ENCODE measurements around the gene CTDSPL. TPM values are rescaled to one million over a fixed set of nuclear protein-coding genes. Genes with fewer than 3 reads are reported as not detected.

Gene CTDSPL
- total RNA-seq, 1 donor from 2014 or later, result 41.5 TPM

GRCh38 chr3:37945156-37945806 lies 83.6 kb downstream of the CTDSPL start:
- peaks cover 82% of the 10 kb centered on the region for H3K4me1 Mint-ChIP-seq (ENCODE audit: low read depth)
- DNase-seq (ENCODE audit: low spot score), result no peak
- TF ChIP-seq CTCF (IDR thresholded peaks at IDR 0.05), result no peak
- no peak overlapping the region for H3K4me3 Mint-ChIP-seq (ENCODE audit: unreplicated experiment)
- H3K27ac Mint-ChIP-seq (ENCODE audit: unreplicated experiment), result peak overlapping the region; percentile 75
- H3K36me3 Mint-ChIP-seq (ENCODE audit: low read depth), result no peaks in the 10 kb centered on the region
- no peaks in the 10 kb centered on the region for H3K27me3 Mint-ChIP-seq (ENCODE audit: low read depth)
- no peaks in the 10 kb centered on the region for H3K9me3 Mint-ChIP-seq (ENCODE audit: low read depth)

- no peak for TF ChIP-seq CTCF (IDR thresholded peaks at IDR 0.05)
- no peaks in the 10 kb centered on the region for H3K36me3 Mint-ChIP-seq (ENCODE audit: low read depth)
- H3K4me1 Mint-ChIP-seq (ENCODE audit: low read depth), result peaks cover 84% of the 10 kb centered on the region
- no peaks in the 10 kb centered on the region for H3K27me3 Mint-ChIP-seq (ENCODE audit: low read depth)
- H3K4me3 Mint-ChIP-seq (ENCODE audit: unreplicated experiment), result no peak overlapping the region
- peak overlapping the region; percentile 75 for H3K27ac Mint-ChIP-seq (ENCODE audit: unreplicated experiment)
- no peaks in the 10 kb centered on the region for H3K9me3 Mint-ChIP-seq (ENCODE audit: low read depth)
- DNase-seq (ENCODE audit: low spot score), result no peak
Observed at GRCh38 chr3:37945807-37946530, 84.3 kb downstream of the CTDSPL start.

GRCh38 chr3:37946531-37946889 lies 84.8 kb downstream of the CTDSPL start:
- Mint-ChIP-seq H3K36me3 (ENCODE audit: low read depth) (no peaks in the 10 kb centered on the region), H3K4me1 (ENCODE audit: low read depth) (peaks cover 81% of the 10 kb centered on the region), H3K4me3 (ENCODE audit: unreplicated experiment) (no peak overlapping the region), H3K9me3 (ENCODE audit: low read depth) (no peaks in the 10 kb centered on the region), H3K27me3 (ENCODE audit: low read depth) (no peaks in the 10 kb centered on the region), H3K27ac (ENCODE audit: unreplicated experiment) (peak overlapping the region; percentile 75)
- TF ChIP-seq CTCF (IDR thresholded peaks at IDR 0.05), result no peak
- DNase-seq (ENCODE audit: low spot score), result no peak

- Mint-ChIP-seq H3K27me3 (ENCODE audit: low read depth) (no peaks in the 10 kb centered on the region), H3K4me1 (ENCODE audit: low read depth) (peaks cover 57% of the 10 kb centered on the region), H3K9me3 (ENCODE audit: low read depth) (peaks cover 5% of the 10 kb centered on the region), H3K4me3 (ENCODE audit: unreplicated experiment) (no peak overlapping the region), H3K36me3 (ENCODE audit: low read depth) (peaks cover 5% of the 10 kb centered on the region), H3K27ac (ENCODE audit: unreplicated experiment) (peak overlapping the region; percentile 70)
- no peak for TF ChIP-seq CTCF (IDR thresholded peaks at IDR 0.05)
- no peak for DNase-seq (ENCODE audit: low spot score)
Observed at GRCh38 chr3:37949866-37950265, 88.2 kb downstream of the CTDSPL start.

GRCh38 chr3:37952564-37952963 lies 90.9 kb downstream of the CTDSPL start:
- Mint-ChIP-seq H3K27ac (ENCODE audit: unreplicated experiment) (peak overlapping the region; percentile 27), H3K9me3 (ENCODE audit: low read depth) (peaks cover 5% of the 10 kb centered on the region), H3K36me3 (ENCODE audit: low read depth) (peaks cover 8% of the 10 kb centered on the region), H3K4me1 (ENCODE audit: low read depth) (peaks cover 54% of the 10 kb centered on the region), H3K27me3 (ENCODE audit: low read depth) (no peaks in the 10 kb centered on the region), H3K4me3 (ENCODE audit: unreplicated experiment) (no peak overlapping the region)
- no peak for TF ChIP-seq CTCF (IDR thresholded peaks at IDR 0.05)
- no peak for DNase-seq (ENCODE audit: low spot score)

All from chondrocyte (in vitro differentiated cells).